ENCODE data around the gene ELANE.
A peak's percentile ranks its signal among the peaks of the same experiment; 100 is the strongest.

Gene ELANE

GRCh38 chr19:900043-900301 is 47.9 kb downstream of the ELANE start:
- DNase-seq, result no peak

GRCh38 chr19:900302-901111 is 48.4 kb downstream of the ELANE start:
- peak; percentile 54 for DNase-seq

GRCh38 chr19:901216-902092 is 49.4 kb downstream of the ELANE start:
- no peak for DNase-seq

GRCh38 chr19:902093-902370 is 49.9 kb downstream of the ELANE start:
- no peak for DNase-seq

- no peak for DNase-seq
These were observed 50.5 kb downstream of the ELANE start for GRCh38 chr19:902446-903226.

GRCh38 chr19:903266-903797 is 51.2 kb downstream of the ELANE start:
- DNase-seq, result no peak

GRCh38 chr19:904545-904944 is 52.4 kb downstream of the ELANE start:
- no peak for DNase-seq
